ENCODE results near the gene NRF1. TPM values are rescaled to one million over a fixed set of nuclear protein-coding genes. Genes with fewer than 3 reads are reported as not detected.

Gene NRF1
- total RNA-seq, 1 donor from 2014 or later = 6.6 TPM

DNA sequence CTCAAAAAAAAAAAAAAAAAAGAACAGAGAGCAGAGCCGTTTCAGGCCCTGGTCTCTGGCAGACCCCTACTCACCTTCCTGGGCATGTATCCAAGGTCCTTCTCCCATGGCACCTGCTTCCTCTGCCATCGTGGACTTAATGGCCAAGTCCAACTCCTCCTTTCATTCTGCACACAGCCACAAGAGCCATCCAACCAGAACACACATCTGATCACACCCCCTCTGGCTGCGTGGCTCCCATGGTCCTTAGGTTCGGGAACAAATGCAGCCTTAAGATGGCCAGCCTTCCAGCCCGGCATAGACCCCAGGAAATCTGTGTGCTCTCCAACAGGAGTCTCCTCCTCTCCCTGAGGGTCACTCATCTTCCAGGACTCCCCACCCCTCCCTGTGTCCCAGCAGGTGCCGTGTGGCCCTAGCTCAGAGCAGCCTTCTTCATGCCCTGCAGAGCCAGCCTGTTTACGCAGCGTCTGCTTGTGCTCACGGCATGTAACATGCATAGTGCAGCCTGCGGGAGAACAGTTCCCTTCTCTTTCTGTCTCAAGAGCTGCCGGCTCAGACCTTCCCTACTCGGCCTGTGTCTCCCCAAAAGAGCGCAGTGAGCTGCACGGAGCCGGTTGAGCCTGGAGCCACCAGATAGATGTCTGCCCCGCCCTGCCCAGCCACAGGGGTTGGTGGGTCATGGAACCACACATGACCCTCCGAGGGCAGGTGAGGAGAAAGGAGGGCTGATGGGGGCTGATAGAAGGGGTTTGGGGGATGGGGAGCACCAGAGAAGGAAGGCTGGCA is 157.3 kb downstream of the NRF1 start:
- H3K4me3 ChIP-seq (ENCODE audit: low read depth, low read length) = no peak overlapping the region
- TF ChIP-seq, protein P1, sequence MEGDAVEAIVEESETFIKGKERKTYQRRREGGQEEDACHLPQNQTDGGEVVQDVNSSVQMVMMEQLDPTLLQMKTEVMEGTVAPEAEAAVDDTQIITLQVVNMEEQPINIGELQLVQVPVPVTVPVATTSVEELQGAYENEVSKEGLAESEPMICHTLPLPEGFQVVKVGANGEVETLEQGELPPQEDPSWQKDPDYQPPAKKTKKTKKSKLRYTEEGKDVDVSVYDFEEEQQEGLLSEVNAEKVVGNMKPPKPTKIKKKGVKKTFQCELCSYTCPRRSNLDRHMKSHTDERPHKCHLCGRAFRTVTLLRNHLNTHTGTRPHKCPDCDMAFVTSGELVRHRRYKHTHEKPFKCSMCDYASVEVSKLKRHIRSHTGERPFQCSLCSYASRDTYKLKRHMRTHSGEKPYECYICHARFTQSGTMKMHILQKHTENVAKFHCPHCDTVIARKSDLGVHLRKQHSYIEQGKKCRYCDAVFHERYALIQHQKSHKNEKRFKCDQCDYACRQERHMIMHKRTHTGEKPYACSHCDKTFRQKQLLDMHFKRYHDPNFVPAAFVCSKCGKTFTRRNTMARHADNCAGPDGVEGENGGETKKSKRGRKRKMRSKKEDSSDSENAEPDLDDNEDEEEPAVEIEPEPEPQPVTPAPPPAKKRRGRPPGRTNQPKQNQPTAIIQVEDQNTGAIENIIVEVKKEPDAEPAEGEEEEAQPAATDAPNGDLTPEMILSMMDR (conservative IDR thresholded peaks at IDR 0.05; ENCODE audit: low read depth, low read length) = no peak
- DNase-seq (ENCODE audit: low read depth) = no peak

DNA sequence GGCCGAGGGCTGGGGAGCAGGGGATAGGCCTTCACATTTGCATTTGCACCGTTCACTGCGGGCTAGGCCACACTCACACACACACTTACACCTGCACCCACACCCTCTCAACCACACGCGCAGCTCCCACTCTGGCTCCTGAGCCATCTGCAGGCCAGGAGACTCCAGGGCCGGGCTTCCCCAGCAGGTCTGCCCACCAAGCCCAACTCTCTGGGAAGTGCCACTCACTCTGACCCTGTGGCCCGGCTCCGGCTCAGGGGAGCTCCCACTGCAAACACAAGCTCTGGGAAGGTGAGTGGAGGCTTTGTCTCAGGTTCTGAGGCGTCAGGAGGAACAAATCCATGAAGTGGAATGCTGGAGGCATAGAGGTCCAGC is 157.9 kb downstream of the NRF1 start:
- TF ChIP-seq, protein P1 (conservative IDR thresholded peaks at IDR 0.05; ENCODE audit: low read depth, low read length) = no peak
- no peak overlapping the region for H3K4me3 ChIP-seq (ENCODE audit: low read depth, low read length)
- no peak for DNase-seq (ENCODE audit: low read depth)

DNA sequence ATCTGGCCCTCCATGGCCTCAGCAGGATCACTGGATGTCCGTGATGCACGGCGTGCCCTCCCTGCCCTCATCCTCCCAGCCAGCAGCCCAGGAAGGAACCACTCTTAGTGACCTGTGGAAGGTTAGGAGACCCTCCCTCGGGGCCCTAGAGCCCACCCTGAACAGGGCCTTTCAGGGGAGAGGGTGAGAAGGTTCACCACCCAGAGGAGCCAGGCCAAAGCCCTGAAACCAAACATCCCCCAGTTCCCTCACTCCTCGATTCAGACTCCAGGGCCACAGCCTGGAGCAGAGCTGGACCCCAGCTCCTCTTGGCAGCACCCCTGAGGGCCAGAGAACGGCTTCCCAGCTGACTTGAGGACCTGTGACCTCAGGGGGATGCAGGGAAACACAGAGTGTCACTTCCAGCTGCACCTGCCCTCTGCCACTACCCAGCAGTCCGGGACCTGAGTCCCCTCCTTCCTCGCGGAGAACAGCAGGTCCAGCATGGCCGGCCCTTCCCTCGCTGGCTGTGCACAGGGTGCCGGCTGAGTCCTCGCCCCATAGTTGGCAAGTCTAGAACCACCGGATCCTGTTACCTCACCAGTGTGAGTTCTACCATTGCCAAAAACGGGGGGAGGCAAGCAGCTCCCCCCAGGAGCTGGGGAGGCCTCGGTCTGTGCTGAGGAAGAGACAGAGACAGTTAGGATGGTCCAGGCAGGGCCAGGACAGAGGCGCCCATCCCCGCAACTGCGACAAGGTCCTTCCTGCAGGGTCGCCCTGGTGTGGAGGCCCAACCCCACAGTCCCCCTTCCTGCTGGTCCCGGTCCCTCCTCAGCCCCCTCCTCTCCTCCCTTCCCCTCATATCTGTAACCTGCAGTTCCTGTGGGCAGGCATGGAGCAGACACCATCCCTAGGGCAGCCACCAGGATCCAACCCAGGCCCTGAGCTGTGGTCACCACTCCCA is 158.6 kb downstream of the NRF1 start:
- TF ChIP-seq, protein P1 (conservative IDR thresholded peaks at IDR 0.05; ENCODE audit: low read depth, low read length) = no peak
- H3K4me3 ChIP-seq (ENCODE audit: low read depth, low read length) = no peak overlapping the region
- DNase-seq (ENCODE audit: low read depth) = no peak

DNA sequence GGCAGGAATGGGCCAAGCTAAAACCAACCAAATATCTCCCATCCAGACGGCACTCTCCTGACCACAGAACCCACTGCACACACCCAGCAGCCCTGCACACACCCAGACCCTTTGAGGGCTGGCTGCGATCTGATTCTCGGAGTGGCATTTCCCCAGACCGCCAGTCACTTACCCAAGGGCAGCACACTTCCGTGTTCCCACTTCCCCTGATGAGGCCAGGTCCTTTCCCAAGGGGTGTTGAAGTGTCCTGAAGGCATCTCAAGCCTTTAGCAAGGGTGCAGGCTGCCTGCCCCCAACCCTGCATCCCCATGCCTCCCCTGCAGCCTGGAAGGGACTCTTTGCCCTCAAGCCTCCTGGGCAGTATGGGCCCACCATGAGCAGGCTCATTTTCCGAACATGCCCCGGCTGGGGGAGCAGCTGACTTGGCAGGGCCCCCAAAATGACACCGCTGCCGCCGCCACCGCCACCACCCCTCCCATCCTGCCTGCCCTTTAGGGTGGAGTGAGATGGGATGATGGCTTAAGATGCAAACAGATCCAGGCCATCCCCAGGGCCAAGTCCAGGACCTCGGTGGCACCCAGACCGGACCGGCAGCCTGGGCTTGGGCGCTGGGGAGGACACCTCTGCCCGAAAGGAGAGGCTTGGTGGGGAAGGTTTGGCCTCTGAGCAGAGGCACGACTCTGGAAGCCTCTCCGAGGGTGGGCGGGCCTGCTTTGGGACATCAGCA is 159.8 kb downstream of the NRF1 start:
- TF ChIP-seq, protein P1 (conservative IDR thresholded peaks at IDR 0.05; ENCODE audit: low read depth, low read length) = no peak
- DNase-seq (ENCODE audit: low read depth) = no peak
- no peak overlapping the region for H3K4me3 ChIP-seq (ENCODE audit: low read depth, low read length)

DNA sequence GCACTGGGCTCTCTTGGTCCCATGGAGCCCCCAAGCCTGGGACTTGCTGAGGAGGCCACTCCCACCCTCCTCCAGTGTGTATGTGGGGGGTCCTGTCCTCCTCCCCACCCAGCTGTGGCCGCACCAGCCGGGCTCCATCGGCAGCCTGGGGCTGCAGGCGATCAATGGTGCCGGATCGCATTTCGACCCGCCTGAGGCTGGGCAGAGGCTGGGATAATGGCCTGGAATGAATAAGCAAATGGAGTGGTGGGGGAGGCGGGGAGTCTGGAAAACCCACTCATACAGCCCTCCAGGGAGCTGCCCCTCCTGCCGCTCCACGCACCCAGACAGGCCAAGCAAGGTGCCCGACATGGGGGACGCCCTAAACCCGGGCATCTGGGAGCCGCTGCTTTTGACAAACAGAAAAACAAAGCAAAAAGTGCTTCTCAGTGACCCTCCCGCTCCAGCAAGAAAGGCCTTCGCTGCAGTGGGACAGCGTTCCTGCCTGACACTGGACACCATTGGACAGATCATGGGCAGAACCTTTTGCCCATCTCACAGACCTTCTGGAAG is 160.5 kb downstream of the NRF1 start:
- no peak overlapping the region for H3K4me3 ChIP-seq (ENCODE audit: low read depth, low read length)
- TF ChIP-seq, protein P1 (conservative IDR thresholded peaks at IDR 0.05; ENCODE audit: low read depth, low read length) = no peak
- no peak for DNase-seq (ENCODE audit: low read depth)

DNA sequence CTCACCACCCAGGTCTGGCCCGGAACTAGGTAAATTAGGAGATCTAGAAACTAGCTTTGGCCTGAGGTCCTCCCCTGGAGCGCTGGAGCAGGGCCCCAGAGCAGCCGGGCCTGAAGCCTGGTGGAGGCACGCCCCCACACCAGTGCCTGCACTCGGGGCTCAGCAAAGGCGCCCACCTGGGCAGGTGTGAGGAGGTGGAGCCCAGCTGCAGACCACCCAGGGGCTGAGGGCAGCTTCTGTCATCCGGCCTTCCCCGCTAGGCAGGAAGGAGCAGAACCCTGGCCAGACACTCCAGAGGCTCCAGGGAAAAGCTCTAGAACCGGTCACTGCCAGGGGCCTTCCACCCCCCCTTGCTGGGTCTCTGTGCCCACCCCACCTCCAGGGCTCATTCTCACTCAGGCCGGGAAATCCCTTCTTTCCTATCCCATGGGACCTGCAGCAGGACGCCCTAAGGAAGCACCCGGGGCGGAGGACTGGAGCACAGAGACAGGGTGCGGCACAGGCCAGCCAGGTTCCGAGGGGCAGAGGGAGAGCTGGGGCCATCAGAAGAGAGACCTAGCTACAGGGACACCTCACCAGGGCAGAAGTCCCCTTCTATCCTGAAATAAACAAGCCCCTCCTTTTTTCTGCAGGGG is 161.2 kb downstream of the NRF1 start:
- H3K4me3 ChIP-seq (ENCODE audit: low read depth, low read length) = no peak overlapping the region
- TF ChIP-seq, protein P1 (conservative IDR thresholded peaks at IDR 0.05; ENCODE audit: low read depth, low read length) = no peak
- no peak for DNase-seq (ENCODE audit: low read depth)
